Loucy (cell line): Measurements from ENCODE around the gene CNKSR3.

Experiments used
- CTCF ChIP-seq: fragments of 200-600 bp; sonication (generic); conservative IDR thresholded peaks from 2 replicates; pipeline ENCODE4 v1.5.1; 2014; ENCODE audit warnings: mild to moderate bottlenecking, antibody characterized with exemption, low read length
- EZH2phosphoT487 ChIP-seq: fragments of 200-600 bp; IDR thresholded peaks from 2 replicates; pipeline ENCODE4 v1.6.1; 2018; ENCODE audit warnings: antibody characterized with exemption, mild to moderate bottlenecking, moderate library complexity, borderline replicate concordance

- no peak for TF ChIP-seq CTCF
- no peak for TF ChIP-seq EZH2phosphoT487
Observed at GRCh38 chr6:154537511-154538325, 27.2 kb upstream of the CNKSR3 start.
